ENCODE data around the gene XG.
"Not testable (repeated sequence)": the region's sequence is repeated elsewhere in the genome, so short reads cannot be mapped to it uniquely, and the experiment has no call there.

Gene XG

GRCh38 chrX:2780472-2781225 is 28.8 kb downstream of the XG start:
- not testable (repeated sequence) for DNase-seq (ENCODE audit: low read depth)

DNA sequence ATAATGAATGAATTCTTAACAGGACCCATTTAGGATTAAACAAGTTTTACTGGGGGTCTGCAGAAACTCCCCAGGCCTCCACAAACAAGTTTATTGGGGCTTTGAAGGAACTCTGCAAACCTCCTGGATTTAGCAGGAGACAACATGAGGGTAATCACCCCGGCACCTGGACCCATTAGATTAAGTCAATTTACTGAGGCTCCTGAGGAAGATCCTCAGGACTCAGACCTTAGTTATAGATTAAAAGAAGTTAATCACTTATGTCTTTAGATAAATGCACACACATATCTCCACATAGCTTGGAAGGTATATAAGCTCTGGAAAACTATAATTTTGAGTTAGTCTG is 29.4 kb downstream of the XG start:
- no peak for DNase-seq (ENCODE audit: low read depth)

GRCh38 chrX:2781698-2782097 is 29.9 kb downstream of the XG start:
- DNase-seq (ENCODE audit: low read depth): no peak

GRCh38 chrX:2782171-2782570 is 30.3 kb downstream of the XG start:
- no peak for DNase-seq (ENCODE audit: low read depth)

DNA sequence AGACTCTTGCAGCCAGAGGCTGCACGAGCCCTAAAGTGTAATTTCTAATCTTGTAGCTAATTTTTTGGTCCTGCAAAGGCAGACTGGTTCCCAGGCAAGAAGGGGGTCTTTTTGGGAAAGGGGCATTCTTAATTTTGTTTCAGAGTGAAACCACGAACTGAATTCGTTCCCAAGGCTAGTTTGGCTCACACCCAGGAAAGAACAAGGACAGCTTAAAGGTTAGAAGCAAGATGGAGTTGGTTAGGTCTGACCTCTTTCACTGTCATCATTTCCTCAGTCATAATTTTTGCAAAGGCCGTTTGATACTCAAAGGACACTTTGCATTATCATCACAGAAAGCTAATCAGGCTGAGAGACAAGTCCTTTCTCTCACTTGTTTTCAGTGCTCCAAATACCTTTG is 30.9 kb downstream of the XG start:
- DNase-seq (ENCODE audit: low read depth): no peak

GRCh38 chrX:2784026-2784425 is 32.2 kb downstream of the XG start:
- peak; percentile 5 for DNase-seq (ENCODE audit: low read depth)

GRCh38 chrX:2785538-2785937 is 33.7 kb downstream of the XG start:
- DNase-seq (ENCODE audit: low read depth): no peak

DNA sequence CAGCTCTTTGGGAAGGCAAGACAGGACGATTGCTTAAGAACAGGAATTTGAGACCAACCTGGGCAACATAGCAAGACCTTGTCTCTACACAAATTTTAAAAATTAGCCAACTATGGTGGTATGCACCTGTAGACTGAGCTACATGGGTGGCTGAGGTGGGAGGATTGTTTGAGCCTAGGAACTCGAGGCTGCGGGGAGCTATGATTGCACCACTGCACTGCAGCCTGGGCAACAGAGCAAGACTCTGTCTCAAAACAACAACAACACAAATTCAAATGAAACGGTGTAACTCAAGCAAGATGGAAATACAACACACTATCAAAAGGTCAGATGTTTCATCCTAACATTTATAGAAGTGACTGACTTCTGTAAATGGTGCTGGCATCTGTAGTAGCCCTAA is 37.1 kb downstream of the XG start:
- no peak for DNase-seq (ENCODE audit: low read depth)

DNA sequence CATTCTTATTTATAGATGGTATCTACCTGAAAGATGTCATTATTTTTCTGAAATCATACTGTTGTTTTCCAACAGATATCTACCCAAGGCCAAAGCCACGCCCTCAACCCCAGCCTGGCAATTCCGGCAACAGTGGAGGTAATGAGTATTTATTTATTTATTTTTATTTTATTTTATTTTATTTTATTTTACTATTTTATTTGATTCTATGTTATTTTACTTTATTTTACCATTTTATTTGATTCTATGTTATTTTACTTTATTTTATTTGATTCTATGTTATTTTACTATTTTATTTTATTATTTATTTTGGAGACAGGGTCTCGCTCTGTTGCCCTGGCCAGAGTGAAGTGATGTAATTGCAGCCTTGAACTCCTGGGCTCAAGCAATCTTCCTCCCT is 37.7 kb downstream of the XG start:
- no peak for DNase-seq (ENCODE audit: low read depth)

DNA sequence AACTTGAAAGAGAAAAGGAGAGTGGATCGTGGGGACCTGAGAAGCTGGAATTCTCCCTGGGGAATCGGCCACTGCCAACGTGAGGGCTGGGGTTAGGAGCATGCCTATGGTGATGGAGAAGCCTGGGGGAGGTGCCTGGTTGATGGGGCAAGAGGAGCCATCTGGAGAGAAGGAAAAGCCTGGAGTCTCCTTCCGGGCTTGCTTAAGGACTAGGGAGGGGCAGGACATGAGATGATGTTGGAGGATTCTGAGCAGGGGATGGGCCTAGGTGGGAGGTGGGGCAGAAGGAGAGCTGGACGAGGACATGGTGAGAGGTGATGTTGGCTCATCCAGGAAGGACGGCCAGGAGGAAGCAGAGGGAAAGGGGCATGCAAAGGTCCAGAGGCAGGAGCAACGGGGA is 41.9 kb downstream of the XG start:
- no peak for DNase-seq (ENCODE audit: low read depth)

GRCh38 chrX:2794336-2794735 is 42.5 kb downstream of the XG start:
- DNase-seq (ENCODE audit: low read depth): no peak

- not testable (repeated sequence) for DNase-seq (ENCODE audit: low read depth)
Observed at GRCh38 chrX:2796808-2797207, 45.0 kb downstream of the XG start.

- DNase-seq (ENCODE audit: low read depth): no peak
Observed at GRCh38 chrX:2799369-2799768, 47.5 kb downstream of the XG start.

DNA sequence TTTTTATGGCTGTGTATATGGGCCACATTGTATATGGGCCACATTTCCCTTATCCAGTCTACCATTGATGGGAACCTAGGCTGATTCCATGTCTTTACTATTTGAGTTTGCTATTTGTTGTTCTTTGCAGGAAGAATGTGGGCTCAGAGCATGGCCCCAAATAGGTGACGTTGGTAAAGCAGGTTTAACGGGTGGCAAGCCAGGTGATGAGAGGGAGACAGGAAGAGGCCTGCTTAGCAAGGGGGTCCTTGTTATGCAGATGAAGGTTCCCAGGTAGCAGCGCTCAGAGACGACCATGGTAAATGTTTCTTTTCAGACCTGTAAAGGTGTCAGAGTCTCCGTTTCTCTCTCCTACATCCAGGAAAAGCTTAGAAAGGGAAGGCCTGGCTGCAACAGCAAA is 48.1 kb downstream of the XG start:
- DNase-seq (ENCODE audit: low read depth): not testable (repeated sequence)

GRCh38 chrX:2801223-2801622 is 49.4 kb downstream of the XG start:
- DNase-seq (ENCODE audit: low read depth): no peak

DNA sequence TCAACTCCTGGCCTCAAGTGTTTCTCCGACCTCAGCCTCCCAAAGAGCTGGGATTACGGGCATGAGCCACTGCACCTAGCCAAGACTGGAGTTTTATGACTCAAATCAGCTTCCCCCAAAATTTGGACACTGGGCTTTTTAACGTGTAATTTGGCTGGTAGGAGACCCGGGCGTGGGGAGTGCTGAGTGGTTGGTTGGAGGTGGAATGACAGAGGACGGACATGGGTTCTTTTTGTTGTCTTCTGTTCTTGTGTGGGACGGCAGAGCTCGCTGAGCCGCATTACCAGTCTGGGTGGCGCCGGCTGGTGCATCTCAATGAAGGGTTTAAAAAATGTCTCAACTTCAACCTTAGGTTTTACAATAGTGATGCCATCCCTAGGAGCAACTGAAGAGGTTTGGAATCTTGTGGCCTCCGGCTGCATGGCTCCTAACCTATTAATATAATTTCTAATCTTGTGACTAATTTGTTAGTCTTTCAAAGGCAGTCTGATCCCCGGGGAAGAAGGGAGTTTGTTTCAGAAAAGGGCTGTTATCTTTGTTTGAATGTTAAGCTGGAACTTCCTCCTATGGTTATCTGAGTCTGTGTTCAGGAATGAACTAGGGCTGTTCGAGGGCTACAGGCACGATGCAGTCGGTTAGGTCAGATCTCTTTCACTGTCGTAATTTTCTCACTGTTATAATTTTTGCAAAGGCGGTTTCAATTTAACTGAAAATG is 50.7 kb downstream of the XG start:
- not testable (repeated sequence) for DNase-seq (ENCODE audit: low read depth)

- not testable (repeated sequence) for DNase-seq (ENCODE audit: low read depth)
Observed at GRCh38 chrX:2803486-2803885, 51.6 kb downstream of the XG start.

DNA sequence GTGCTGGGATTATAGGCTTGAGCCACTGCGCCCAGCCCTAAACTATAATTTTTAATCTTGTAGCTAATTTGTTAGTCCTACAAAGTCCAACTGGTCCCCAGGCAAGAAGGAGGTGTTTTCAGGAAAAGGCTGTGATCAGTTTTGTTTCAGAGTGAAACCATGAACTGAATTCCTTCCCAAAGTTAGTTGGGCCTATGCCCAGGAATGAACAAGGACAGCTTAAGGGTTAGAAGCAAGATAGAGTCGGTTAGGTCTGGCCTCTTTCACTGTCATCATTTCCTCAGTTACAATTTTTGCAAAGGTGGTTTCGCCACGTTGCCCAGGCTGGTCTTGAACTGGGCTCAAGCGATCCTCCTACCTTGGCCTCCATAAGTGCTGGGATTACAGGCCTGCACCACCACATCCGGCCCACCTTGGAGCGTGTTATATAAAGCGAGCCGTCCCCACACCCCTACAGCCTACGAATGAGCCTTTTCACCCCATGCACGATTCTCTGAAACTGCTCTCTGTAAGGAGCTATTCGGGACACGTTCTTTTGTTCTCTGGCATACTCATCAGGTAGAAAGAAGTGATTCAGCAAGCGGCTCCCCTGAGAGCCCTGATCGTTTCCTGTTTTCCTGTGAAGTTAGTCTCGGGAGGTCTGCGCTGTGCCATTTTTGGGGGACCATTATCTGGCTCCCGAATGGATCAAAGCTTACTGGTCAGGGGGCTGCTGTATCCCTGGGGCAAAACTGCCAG is 52.4 kb downstream of the XG start:
- not testable (repeated sequence) for DNase-seq (ENCODE audit: low read depth)

GRCh38 chrX:2804858-2805257 is 53.0 kb downstream of the XG start:
- peak; percentile 24 for DNase-seq (ENCODE audit: low read depth)

DNA sequence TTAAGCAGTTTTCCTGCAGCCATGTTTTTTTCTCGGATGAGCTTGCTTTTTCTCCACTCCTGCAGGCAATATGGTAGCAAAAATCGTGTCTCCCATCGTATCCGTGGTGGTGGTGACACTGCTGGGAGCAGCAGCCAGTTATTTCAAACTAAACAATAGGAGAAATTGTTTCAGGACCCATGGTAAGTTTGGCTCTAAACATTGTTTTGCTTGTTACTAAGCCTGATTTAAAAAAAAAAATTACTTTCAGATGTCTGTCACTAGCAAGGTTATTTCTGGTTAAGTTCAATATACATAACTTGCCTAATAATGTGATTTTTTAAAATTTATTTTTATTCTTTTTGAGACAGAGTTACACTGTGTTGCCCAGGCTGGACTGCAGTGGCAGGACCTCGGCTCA is 59.4 kb downstream of the XG start:
- peak; percentile 43 for DNase-seq (ENCODE audit: low read depth)

DNA sequence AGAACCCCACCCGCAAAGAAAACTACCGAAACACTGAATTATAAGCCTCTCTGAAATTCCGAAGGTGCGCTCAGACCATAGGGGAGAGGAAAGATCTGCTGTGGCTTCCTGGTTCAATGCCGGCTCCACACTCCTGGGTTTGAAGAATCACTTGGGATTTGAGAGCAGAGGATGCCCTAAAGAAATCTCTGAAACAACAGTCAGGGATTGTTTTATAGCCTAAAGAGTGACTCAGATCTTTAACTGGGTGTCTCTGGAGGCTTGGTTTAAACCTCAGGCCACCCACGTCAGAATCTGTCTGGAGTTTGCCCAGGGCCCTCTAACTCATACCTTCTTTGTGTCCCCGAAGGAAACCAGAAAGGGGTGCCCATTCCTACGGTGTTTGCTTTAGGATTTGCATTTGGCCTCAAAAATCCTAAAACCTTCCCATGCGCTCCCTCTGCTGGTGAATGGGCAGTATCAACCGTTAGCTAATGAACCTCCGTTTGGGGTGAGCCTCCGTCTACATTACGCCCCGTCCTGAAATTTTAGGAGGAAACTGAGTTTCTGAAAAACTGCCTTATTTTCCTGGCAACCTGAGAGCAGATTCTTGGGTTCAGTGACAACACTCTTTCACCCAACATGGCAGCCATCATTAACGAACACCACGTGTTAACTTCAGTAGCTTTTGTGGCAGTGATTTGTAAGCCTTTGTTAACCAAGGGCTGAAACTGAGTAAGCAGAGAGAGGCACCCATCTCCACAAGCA is 60.5 kb downstream of the XG start:
- DNase-seq (ENCODE audit: low read depth): peak; percentile 4

DNA sequence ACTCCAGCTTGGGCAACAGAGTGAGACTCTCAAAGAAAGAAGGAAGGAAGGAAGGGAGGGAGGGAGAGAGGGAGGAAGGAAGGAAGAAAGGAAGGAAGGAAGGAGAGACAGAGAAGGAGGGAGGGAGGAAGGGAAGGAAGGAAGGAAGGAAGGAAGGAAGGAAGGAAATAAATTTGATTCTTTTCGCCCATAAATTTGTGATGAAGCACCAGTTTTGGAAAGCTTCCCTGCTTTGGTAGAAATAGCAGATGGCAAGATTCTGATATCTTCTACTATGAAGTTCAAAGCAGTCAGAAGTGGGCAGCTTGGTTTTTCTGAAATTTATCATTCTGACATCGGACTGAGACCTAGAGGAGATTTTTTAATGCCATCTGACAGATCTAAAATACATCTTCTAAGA is 65.2 kb downstream of the XG start:
- DNase-seq (ENCODE audit: low read depth): no peak

Measured in fibroblast of gingiva (primary cell).